GM21825 (cell line): ENCODE data around the gene PRKAG2.
"Not testable (repeated sequence)": the region's sequence is repeated elsewhere in the genome, so short reads cannot be mapped to it uniquely, and the experiment has no call there.

ENCODE experiments used
- ATAC-seq: cut with Tn5 transposase; IDR thresholded peaks from one replicate; pipeline ENCODE4 v1.9.1; 2021; ENCODE audit warnings: mild to moderate bottlenecking, moderate library complexity; ENCODE audit not compliant: unreplicated experiment

PRKAG2 gene

DNA sequence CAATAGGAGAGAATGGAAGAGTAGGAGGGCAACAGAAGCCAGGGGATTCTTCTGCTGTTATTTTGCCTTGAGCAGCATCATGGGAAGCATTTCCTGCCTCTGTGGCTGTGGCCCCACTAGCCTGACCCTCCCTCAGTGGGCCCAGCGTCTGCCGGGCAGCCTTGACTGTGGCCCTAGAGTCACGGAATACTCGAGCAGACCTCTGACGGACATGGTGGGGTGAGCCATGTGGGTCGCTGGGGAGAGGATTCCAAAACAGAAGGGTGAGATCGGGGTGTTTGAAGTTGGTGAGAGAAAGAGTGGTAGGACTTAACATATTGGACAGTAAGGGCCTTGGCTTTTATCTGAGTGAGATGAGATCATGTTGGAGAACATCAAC, 8.3 kb upstream of the PRKAG2 start:
- no peak for ATAC-seq

DNA sequence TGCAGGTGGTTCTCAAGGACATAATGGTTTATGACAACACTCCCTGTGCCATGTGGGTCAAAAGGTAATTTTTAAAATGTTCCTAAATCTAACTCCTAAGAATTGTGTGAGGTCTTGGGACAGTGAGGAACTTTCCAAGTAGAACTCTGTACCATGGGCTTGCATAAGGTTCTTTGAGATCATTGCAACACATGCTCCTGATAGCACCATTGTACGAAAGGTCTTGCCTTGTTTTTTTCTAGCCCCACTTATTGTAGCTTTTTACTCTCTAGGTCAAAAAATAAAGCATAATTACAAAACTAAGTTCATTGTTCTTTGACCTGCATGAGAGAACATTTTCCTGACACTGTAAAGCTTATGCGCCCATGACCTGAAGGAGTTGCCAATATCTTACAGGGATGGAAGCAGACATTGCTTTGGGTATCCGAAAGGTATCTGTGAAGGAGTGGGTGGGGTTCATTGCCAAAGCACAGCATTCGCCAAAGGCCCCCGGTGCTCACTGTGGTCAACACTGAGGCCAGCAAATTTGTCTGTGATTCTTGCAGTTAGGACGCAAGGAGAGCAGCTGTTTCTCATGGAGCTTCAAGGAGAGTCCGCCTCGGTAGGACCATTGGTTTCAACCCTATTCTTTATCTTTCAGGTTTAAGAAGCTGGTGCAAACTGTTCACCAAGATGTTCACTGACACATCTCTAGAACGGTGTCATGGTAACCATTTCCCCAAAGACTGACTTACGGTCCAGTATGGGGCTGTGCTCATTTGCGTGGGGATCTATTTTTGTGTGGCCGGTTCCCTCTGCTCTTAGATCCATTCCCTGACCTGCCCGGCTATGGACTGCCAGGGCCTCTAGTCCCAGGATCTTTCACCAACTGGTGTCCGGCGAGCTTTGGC, 7.6 kb upstream of the PRKAG2 start:
- no peak for ATAC-seq

DNA sequence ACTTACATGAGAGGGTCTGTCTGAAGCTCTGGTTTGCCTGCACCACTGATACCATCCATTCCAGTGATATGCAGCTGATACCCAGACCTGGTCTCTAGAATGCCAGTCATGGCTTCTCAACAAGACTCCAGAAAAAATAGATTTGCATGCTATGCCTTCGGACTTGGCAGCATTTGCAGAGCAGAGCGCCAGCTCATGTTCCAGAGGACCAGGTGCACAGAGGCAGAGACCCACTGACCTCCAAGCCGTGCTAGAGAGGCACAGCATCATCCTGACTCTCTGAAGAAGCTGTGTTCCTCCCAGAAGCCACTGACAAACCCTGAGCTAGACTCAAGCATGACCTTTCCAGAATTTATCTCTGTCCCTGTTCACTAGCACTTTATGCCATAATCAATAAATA, 6.9 kb upstream of the PRKAG2 start:
- ATAC-seq = no peak

DNA sequence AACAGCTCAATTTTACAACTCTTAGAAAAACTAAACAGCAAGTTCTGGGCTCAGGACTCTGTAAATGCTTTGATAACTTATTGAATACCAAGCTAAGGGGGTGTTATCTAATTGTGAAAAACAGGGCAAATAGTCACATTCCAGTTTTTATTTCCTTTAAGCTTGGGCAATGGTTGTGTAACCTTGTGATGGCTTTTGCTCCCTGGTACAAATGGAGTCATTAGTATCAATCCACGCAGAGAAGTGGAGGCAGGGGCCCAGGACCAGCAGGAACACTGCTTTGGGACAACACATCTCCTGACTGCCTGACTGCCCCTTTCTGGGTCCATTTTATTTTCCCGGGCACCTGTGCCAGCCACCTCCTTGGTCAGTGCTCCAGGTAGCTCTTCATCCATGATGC, 5.8 kb upstream of the PRKAG2 start:
- ATAC-seq = no peak

DNA sequence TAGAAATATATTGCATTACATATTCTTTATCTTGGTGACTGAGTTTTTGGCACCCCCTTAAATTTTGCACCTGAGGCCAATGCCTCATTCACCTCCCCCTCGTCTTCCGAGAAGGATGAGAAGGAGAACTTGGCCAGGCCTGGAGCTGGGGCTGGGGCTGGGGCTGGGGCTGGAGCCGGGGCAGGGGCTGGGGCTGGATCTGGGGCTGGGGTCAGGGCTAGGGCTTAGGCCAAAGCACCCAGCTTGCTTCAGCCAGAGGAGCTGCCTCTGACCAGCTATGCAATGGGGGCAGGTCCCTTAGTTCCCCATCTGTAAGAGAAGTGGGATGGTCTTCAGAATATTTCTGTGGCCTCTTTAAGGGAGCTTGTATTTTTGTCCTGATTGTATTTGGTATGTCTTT, 3.8 kb upstream of the PRKAG2 start:
- ATAC-seq = no peak

DNA sequence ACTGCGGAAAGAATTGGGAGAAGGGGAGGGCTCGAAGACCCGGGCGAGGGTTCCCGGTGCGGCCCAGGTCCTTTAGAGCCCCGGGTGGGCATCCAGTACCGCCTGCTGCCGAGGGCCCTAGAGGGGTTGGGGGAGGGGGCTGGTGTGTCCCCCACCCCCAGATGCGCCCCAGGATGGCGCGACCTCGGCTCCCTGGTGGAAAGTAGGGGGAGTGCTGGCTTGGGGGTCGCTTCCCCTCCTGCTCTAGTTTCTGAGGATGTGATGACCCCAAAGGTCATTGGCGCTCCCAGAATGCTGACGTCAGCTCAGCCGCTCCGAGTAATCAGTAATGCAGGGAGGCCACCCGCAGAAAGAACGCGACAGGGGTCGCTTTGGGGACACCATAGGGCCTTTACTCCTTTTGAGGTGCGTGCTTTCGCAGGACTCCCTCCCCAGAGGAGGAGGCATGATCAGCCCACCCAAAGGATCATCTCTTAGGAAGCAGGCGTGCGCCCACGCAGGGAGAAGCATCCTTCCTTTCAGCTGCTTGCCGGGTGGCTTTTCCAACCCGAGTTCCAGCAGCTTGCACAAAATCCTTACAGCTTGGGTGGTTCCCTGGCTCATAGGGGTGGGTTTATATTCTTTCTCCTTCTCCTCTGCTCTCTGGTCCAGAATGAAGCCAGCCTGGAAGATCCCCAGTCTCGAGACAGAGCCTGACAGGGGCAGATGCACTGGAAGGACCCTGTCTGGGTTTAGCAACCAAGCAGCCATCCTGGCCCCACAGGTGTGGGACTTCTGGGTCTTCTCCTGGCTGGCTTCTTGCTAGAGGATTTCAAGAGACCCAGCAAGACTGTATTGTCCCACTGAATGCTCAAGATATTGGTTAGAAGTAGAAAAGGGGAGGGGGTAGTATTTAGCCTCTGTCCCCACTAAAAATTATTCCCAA, 1.3 kb upstream of the PRKAG2 start:
- ATAC-seq = no peak

DNA sequence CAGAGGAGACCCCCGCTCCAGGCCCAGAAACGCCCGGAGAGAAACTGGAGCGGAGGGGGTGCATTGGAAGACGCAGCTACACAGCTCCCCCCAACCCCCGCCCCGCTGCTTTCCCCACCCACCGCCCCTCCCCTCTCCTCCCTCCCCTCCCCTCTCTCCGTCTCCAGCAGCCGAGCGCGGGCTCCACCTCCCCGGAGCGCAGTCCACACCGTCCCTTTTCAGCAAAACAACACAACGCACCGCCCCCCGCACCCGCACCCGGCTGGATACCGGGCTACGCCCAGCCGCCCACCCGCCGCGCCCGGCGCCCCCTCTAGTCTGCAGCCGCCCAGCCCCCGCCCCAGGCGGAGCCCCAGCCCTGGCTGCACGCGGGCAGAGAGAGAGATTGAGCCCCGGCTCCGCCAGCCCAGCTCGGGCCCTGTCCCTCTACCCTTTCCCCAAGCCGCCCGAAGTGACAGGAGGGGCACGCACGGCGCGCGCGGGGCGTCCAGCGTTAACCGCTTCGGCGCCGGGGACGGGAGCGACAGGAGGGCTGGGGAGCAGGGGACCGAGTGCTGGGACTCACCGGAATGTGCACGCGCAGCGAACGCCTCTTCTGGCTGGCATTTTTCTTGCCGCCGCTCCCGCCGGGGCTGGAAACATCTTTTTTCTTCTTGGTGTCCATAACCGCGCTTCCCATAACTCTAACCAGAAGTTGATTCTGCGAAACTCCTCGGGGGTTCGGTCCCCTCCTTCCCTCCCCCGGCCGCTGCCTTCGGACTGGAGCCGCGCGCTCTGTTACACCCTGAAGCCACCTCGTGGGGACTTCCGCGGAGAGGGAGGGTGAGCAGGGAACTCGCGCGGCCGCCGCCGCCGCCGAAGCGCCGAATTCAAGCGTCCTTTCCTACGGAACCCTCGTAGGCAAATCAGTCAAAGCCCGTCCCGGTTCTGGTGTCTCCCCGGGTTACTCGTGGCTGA, 695 bp downstream of the PRKAG2 start:
- ATAC-seq = no peak

DNA sequence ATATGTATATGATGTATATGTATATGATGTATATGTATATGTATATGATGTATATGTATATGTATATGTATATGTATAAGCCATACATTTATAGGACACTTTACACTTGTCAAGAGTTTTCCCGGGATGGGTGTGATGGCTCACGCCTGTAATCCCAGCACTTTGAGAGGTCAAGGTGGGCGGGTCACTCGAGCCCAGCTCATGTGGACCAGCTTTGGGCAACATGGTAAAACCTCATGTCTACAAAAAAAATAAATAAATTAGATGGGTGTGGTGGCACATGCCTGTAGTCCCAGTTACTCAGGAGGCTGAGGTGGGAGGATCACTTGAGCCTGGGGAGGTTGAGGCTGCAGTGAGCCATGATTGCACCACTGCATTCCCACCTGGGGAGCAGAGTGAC, 2.4 kb downstream of the PRKAG2 start:
- not testable (repeated sequence) for ATAC-seq

DNA sequence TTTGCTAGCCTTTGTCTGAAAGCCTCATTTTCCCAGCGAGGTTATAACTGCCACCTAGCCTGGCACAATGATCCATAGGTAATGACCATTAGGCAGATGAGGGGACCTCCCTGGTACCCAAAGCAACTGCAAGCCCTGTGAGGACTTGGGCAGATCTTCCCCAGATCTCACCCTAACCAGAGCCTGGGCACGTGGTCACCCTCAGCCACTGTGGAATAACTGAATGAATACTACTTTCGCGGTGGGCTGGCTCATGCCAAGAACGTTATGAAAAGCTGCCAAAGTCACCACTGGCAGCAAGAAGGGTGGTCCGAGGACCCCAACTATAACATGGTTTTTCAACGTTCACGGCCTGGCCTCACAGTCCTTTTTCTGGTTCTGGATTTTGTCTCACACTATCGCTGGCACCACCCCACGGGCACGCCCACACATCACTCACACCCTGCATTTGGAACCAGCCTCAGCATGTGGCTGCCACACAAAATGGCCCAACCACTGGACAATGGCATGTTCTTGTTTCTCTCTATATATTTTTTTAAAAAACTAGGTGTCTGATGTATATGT, 3.4 kb downstream of the PRKAG2 start:
- ATAC-seq = no peak

DNA sequence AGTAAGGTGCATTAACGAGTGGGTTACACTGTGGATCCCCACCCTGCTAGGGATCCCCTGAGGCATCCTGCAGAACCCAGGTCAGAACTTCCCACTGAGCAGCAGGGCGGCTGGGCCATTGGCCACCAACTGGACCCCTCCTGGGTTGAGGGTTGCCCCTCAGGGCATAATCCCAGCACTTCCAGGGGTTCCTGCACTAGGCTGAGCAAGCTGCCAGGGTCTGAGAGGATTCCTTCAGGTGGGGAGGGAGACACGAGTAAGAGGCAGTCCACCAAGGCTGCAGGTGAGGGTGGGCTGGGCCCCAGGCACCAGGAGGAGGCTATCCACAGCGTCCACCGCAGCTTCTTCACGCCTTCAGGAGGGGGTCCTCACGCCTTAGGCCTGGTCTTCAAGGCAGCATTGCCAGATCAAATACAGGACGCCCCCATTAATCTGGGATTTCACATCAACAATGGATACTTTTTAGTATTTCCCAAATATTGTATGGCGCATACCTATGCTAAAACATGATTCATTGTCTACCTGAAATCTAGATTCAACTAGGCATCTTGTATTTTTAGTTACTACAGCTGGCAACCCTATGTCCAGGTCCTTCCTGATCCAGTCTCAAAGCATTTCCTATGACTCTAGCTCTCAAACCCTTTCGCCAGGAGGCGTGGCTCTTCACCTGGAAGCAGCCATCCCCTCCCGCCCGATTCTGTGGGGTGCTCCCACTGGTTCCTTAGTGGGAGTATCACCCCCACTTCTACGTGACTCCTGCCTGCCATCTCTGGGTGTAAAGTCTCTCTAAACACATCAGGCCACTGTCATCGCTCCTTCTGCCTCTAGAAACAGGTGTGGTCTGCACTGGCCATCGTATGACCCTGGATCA, 4.1 kb downstream of the PRKAG2 start:
- no peak for ATAC-seq

DNA sequence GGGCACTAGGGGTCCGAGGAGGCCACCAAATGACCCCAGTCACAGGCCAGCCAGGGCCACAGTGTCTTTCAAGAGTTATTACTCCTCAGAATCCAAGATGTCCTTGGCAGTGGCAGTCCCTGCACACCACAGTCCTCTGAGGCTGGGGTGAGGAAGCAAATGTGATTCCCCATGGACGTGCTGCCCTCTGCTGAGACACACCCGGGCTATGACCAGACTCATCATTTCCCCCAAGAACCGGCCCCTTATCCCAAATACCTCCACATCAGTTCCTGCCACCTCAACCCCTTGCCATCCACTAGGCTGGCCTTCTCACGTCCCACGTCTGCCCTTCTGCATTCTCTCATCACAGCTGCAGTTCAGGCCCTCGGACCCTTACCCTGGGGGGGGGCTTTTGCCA, 5.0 kb downstream of the PRKAG2 start:
- no peak for ATAC-seq

DNA sequence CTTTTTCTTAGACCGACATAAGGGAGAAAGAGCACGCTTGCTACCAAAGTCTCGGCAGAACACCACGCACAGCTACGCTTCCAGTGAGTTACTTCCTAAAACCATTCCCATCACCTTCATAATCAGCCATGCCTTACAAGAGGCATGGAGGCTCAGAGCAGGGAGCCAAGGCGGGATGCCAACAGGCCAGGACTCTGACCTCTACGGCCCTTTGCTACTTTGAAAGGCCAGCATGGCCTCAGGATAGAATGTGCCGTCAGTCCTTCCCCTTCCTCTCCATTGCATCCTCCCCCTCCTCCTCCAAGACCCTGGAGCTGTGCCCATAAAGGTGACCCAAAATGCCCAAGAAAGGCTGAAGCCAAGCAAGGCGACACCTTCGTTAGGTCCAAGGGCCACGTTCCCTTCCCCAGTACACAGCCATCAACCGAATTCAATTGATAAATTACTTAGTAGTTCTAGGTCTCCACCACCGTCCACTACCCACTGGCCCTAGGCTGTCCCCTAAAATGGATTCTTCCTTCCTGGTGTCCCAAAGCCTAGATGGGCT, 5.7 kb downstream of the PRKAG2 start:
- ATAC-seq = no peak

DNA sequence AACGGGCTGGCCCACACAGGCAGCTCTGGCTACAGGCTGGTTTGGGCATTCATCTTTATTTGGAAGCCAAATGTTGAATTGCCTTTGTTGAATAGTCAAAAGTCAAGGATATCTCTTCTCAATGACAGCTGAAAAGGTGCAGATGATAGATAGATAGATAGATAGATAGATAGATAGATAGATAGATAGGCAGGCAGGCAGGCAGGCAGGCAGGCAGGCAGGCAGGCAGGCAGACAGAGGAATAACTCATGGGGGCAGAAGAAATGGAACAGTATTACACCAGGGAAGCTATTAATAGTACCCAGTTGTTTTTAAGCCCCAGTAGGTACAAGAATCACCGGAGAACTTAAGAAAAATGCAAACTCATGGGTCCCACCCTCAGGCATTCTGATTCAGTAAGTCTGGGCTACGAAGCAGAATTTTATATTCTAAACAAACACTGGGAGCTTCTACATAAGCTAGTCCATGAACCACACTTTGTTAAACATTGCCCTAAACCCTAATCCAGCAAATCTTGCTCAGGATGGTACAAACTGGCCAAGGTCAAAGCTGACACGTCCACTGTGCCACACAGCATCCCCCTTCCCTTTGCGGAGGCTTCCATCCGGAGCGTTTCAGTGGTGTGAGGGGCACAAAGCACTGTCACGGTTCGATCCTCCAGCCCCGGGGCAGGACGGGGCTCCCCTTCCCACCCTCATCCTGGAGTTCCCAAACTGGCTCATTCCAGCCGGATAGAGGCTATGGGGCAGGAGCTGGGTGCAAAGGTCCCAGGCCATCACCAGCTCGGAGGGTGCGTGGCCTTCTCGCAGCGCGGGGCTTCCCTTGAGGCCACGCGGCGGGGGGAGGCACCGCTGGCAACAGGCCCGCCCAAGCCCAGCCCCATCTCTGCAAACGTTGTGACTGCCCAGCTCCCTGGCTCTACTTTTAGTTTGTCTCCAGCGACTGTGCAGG, 6.7 kb downstream of the PRKAG2 start:
- no peak for ATAC-seq

DNA sequence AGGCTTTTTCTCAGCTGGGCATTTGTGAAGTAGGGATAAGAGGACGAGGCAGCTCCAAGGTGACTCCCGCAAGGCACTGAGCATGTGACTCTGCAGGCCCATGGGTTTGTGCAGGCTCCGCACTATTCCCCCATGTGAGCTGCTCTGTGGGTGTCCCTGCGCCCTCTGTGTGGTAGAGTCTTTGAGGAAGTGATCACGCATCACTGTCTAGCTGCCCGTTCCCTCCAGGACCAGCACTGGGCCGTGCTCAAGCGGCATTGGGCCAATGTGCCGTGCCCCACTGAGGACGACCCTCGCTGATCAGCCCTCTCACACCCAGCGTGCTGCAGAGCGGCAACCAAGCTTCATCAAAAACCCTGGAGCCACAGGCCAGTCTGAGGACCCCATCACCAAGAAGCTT, 7.5 kb downstream of the PRKAG2 start:
- no peak for ATAC-seq

DNA sequence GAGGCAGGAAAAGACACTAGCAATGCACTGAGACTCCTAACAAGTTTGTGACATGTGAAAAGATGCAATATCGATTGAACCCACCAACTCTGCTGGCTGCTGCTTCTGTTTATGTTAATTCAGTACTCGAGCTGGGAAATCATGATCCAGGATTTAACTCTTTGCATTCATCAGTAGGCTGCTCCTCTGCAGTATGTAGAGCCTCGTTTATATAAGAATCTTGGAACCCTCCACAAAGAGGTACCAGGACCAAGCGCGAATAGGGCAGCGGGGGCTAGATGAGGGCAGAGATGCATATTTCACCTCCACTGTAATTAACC, 7.8 kb downstream of the PRKAG2 start:
- ATAC-seq = no peak

DNA sequence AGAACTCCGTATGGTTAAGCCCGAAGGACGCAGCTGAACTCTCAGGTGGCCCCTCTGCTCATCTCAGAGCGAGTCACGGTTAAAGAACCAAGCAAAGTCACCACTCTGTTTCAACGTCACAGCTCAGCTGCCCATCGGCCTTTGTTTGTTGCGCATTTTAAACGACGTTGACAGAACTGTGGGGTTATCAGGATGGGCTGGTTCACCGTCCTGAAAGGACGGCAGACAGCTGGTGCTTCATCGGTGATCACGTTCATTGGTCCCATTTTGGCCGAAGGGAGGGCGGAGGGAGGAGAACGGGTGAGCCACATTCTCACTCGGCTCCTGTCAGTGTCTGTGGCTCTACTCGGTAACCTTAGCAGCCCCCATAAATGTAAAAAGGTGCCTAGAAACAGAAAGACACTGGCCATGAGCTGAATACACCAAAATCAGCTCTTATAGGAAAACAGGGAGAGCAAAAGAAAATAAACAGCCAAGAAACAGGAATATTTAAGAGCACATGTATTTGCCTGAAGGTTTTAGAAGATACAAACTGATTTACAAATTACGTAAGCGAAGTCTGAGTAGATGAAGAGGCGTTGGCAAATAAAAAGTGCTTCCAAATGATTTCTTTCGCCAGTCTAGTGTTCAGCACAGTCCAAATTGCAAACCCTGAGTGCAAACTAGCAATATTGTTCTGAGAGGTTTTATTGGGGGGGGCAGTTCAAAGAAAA, 8.4 kb downstream of the PRKAG2 start:
- no peak for ATAC-seq

DNA sequence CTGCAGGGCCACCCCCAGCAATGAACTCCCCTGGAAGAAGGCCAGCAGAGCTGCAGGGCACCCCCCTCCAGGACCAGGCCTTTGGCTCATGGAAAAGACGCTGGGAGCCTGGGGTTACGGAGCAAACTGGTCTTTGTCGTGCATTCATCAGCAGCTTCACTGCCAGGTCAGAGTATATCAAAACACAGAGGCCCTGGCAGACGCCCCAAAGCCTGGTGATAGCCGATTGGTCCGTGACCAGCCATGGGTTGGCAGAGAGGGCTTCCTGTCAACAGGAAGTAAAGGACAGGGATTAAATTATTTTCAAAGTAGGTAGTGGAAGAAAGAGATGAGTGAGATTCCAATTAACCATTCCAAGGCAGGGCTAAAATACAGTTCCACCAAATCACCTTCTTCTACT, 9.0 kb downstream of the PRKAG2 start:
- ATAC-seq = no peak
